HG02840 (cell line): ENCODE measurements around the gene ARMH2.

ENCODE experiments used
- ATAC-seq: cut with Tn5 transposase; IDR thresholded peaks from one replicate; pipeline ENCODE4 v1.9.1; 2021; ENCODE audit warnings: mild to moderate bottlenecking, moderate library complexity, moderate number of reproducible peaks; ENCODE audit not compliant: unreplicated experiment, low FRiP score

ARMH2 gene

GRCh38 chr6:24798740-24799540 is at the start of gene ARMH2:
TSS of gene ARMH2 (minus strand) at chr6:24798917. CDS start at chr6:24798857, 60 bp downstream.
- no peak for ATAC-seq

- ATAC-seq = no peak
Observed at GRCh38 chr6:24848461-24848860, 49.7 kb upstream of the ARMH2 start.

DNA sequence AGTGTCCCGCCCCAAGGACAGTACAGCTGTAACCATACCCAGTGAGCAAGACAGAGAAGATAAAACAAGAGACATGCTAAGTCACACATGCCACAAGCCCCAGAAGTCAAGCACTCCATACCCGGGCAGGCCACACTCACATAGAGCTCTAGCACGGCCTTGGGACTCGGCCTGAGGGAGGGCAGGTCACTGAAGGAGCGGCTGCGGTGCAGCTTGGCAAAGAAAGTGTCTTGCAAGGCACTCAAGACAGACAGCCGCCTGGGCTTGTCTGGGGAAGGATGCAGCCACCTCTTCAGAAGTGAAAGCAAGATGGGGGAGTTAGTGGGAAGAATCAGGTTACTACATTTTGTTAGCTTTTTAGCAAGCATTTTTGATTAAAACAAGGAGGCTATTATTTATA is 48.7 kb upstream of the ARMH2 start:
- no peak for ATAC-seq

GRCh38 chr6:24845578-24845977 is 46.9 kb upstream of the ARMH2 start:
- no peak for ATAC-seq

DNA sequence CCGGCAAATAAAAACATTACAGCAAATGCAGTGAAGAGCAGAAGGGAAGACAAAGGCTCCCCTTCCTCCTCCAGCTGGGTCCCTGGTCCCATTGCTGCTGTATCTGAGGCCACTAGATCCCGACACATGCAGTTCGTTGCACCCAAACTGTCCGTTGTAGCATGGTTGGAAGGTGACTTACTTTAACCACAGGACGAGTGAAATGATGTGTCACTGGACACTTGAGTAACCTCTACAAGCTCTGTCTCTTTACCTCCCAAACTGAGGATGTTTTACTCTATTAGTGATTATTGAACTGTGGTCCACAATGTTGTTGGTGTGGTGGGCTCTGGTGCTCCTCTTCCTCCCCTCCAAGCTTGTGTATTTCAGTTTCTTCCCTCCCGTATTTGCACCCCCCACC is 46.2 kb upstream of the ARMH2 start:
- ATAC-seq = no peak

DNA sequence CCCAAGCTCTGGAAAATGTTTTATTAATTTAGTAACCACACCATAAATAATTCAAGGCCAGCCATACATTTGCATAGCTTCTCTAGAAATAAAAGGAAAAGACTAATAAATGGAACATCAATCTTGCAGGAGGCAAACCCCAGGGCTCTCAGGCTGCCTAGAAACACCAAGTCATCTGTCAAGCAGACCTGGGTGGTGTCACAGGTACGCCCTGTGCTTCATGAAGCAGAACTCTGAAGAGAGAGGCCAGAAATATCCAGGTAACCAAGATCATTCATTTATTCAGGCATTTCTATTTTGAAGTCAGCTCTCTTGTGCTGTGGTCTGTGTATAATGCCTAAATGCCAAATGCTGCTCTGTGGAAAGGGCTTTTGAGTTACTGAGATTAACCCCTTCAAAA is 45.3 kb upstream of the ARMH2 start:
- ATAC-seq = no peak

DNA sequence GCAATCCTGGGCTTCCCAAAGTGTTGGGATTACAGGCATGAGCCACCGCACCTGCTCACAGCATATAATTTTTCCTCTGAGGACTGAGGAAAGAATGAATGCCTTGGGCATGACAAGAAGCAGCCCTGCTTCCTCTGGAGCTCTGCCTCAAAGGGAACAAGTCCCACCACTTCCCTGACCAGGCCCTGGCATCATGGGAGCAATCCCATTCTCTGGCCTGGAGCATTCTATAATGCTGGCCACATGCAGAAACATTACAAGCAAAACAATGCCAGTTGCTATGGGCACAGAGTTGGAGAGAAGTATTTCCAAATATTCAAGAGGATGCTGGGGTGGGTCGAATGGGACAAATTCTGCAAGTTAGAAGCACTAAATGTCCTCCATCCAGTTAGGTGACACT is 41.5 kb upstream of the ARMH2 start:
- no peak for ATAC-seq

GRCh38 chr6:24838994-24839393 is 40.3 kb upstream of the ARMH2 start:
- ATAC-seq = no peak

DNA sequence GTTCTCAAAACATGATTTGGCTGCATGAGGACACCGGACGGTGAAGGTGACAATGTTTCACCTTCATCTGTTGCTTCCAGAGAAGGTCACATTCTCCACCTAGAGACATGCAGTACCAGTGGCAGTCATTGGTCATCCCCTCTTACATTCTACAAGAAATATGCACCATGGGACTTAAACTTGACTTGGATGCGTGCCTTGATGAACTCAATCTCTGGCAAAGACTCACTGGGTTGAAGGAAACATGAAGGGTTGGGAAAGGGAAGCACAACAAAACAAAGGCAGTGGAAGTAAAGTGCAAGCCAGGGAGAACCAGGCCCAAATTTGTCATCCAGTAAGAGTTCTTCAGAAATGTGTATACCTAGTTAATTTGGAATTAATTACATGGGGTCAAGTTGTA is 39.4 kb upstream of the ARMH2 start:
- no peak for ATAC-seq

DNA sequence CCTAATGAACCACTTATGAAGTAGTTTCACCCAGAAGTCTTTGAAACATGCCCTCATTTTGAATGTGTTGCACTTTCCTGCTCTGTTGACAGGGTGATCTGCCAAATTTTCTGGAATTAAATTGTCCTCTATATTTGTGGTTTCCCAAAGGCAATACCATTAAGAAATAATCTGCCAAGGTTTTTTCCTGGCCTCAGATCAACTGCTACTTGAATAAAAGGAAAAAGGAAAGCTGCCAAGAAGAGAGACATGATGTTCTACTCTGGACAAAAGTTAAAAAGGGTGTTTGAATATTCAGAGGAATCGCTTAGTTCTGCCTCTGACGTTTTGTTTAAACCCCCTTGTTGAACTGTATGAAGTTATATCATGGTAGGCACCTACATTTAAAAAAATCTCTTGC is 37.4 kb upstream of the ARMH2 start:
- no peak for ATAC-seq

DNA sequence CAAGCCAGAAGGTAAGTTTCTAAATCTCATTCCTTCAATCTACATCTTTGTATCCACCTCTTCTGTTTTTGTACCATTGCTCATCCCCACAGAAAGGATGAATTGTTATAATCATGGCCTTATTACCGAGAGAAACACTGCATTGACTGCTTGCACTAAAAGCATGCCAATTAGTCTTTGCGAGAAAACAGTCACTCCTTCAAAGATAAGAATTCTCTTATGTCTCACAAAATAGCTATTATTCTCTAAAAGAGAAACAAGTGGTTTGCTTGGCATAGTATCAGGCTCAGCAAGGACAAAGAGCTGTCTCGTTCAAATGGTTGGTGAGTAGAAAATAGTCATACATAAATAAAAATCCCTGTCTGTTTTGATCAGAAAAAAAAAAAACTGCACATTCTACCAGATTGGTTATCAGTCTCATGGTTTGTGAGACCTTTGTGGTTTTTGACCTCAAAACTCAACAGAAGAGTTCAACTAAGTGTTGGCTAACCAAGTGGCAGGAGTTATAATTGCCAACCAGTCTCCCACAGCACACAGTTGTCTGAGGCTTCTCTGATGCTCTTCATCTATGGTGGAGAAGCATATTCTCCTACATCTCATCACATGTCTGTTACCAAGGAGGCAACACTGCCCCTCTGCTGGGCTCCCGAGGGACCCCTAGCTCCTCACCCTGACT is 35.1 kb upstream of the ARMH2 start:
- no peak for ATAC-seq

DNA sequence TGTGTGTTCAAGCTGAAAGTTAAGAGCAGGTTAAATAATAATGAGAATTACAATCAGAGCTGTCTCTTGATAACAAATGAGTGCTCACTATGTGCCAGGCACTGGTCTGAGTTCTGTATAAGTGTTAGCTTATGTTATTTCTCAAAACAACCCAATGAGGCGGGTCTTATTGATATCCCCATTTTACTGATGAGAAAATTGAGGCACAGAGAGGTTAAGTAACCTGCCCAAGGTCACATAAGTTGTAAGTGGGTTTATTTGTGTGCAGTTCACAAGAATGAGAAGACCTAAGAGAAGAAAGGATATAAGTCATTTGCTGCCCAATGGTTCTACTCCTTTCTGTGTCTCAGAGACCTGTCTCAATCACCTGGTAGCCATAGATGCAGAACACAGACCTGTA is 34.1 kb upstream of the ARMH2 start:
- no peak for ATAC-seq

DNA sequence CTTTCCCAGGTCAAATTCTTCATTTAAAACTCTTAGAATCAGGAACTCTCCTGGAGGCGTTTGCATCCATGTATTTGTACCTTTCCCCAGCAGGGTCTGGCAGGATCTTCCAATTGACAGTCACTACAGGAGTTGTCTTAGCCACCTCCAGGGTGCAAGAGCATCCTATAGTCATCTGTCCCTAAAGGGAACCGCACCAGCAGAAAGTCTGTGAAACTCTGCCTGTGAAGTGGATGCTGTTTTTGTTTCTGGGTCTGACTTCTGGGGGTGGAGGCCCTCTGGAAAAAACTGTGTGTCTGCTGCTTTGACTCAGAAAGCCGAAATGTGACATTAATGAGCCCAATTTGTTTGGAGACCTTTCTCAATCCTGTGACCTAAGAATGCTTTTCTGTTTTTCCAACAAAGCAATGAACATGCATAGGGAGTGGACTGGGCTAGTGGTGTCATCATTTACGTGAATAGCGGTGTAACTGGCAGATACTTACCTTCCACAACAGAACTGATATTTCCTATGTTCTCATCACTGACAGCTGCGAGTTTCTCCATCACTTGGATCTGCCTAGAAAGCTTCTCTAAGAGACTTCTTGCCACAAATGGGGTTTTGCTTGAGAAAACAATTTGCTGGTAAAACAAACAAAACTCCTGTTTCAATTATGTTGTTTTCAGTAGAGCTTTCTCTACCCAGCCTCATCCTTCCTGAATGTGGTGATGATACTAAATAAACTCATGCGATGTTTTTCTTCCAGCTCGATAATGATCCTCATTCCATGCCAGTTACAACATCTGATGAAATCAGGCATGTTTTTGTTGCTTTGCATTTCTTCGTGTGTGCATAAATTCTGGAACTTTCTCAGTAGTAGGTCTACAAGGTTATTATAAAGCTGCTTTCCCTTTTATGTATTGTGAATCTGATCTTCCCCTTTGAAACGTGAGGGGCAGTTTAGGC is 33.3 kb upstream of the ARMH2 start:
- ATAC-seq = no peak

DNA sequence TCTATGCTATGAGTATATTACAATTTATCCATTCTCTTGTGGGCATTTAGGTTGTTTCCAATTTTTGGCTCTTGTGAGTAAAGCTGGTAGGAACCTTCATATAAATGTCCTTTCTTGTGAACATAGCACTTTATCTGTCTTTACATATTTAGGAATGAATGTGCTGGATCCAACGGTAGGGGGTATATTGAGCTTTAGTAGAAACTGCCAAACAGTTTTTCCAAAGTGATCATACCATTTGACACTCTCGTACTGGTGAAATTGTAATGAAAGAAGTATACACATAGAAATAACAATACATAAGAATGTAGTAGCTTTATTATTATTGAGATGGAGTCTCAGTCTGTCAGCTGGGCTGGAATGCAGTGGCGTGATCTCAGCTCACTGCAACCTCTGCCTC is 30.9 kb upstream of the ARMH2 start:
- ATAC-seq = no peak

DNA sequence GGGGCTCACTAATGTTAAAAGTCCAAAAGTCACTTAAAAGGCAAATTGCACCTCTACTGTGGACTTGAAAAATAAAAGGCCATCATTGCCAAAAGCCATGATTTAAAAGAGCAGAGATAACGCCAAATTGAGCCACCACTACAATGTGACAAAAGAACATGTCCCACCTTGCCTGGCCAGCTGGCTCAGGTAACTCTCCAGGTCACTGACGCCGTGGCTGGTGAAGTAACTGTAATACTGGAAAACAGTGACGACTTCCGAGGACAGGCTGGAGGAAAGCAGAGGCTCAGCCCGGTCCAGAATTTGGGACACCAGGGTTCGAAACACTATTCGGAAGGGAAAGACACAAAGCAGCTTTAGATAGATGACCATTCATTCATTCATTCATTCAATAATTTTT is 29.3 kb upstream of the ARMH2 start:
- ATAC-seq = no peak

DNA sequence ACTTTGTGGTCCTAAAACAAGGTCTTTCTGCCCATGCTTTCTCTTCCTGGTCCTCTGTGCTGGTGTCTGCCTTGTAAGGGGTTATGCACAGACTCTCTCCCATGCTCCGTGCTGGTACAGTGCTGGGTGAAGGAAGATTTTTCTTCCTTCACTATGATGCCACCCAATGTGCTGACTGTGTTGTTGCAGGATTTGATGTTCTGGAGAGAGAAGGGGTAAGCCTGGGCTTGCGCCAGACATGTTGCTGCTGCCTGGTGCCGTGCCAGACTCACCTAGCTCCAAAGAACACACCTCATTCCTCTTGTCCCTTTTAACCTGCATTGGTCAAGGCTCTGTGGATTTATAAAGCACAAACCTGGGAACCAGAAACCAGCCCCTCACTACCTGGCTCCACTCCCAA is 28.4 kb upstream of the ARMH2 start:
- no peak for ATAC-seq

DNA sequence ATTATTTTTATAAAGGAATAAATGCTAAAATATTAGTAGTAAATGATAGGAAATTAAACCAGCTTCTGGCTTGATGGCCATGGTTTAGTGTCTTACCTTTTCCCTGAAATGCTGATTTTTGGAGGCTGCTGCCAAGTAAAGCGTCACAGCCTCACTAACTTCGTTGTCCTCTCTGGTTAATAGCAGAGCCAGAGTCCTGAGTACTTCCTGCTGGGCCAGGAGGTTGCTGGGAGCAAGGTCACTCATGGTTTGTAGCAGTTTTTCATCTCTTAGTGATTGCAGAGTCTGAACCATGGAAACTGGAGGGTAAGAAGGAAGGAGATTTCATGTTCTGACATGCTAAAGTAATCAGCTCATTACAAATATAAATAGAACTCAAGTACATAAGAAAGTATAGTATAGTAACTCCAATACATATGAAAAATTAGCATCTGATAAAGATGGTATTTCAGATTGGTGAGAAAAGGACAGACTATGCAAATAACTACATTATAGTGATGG is 26.5 kb upstream of the ARMH2 start:
- ATAC-seq = no peak

- no peak for ATAC-seq
Observed at GRCh38 chr6:24824142-24824938, 25.6 kb upstream of the ARMH2 start.

GRCh38 chr6:24823185-24823584 is 24.5 kb upstream of the ARMH2 start:
- no peak for ATAC-seq

DNA sequence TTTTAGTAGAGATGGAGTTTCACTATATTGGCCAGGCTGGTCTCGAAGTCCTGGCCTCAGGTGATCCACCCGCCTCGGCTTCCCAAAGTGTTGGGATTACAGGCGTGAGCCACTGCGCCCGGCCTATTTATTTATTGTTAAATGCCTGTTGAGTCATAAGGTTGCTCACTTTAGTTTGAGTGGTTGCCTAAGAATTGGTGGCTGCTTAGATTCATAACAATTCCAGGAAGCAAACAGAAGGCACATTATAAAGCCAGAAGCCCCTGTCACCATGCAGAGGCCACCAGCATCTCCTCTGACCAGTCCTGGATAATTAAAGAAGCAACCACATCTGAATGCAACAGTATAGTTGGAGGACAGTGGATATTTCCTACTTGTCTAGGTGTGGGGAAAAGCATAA is 24.0 kb upstream of the ARMH2 start:
- no peak for ATAC-seq
